ENCODE data around the gene LRP1. TPM values are rescaled to one million over a fixed set of nuclear protein-coding genes. Genes with fewer than 3 reads are reported as not detected.

Gene LRP1
- total and polyA plus RNA-seq, 2 of the 13 experiments (the other 11 are each of a cell fraction or from before 2014, with no cell fraction given), result 14.7 to 30.8 TPM

- TF ChIP-seq, protein P1, sequence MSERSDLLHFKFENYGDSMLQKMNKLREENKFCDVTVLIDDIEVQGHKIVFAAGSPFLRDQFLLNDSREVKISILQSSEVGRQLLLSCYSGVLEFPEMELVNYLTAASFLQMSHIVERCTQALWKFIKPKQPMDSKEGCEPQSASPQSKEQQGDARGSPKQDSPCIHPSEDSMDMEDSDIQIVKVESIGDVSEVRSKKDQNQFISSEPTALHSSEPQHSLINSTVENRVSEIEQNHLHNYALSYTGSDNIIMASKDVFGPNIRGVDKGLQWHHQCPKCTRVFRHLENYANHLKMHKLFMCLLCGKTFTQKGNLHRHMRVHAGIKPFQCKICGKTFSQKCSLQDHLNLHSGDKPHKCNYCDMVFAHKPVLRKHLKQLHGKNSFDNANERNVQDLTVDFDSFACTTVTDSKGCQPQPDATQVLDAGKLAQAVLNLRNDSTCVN (CRISPR knock-in tag; IDR thresholded peaks at IDR 0.05; ENCODE audit: borderline replicate concordance), result peak; percentile 20; the same call in 1 of the 2 replicates
- TF ChIP-seq TFDP1 (CRISPR knock-in tag; IDR thresholded peaks at IDR 0.05; ENCODE audit: borderline replicate concordance) (peak; percentile 37; the same call in 1 of the 2 replicates), GATA4 (IDR thresholded peaks at IDR 0.05; ENCODE audit: borderline replicate concordance, low read depth) (0 out of 2 replicates have a peak, but pooled peaks have one; percentile 58), ZSCAN9 (CRISPR knock-in tag; IDR thresholded peaks at IDR 0.05; ENCODE audit: borderline replicate concordance) (no peak), TCF7 (IDR thresholded peaks at IDR 0.05; ENCODE audit: low read depth) (peak; percentile 43; the same call in 1 of the 2 replicates), ZEB1 (IDR thresholded peaks at IDR 0.05; ENCODE audit: insufficient replicate concordance, low read depth) (peak; percentile 18), PHF8 (CRISPR knock-in tag; IDR thresholded peaks at IDR 0.05) (peak; percentile 73), KLF16 (CRISPR knock-in tag; IDR thresholded peaks at IDR 0.05) (peak in 1 of 2 experiments; percentile 47; a peak in 1 of 4 replicates), PAF1 (CRISPR knock-in tag; IDR thresholded peaks at IDR 0.05) (no peak), ZSCAN20 (CRISPR knock-in tag; IDR thresholded peaks at IDR 0.05; ENCODE audit: borderline replicate concordance) (no peak), ZNF333 (CRISPR knock-in tag; IDR thresholded peaks at IDR 0.05; ENCODE audit: borderline replicate concordance) (no peak), ZKSCAN1 (IDR thresholded peaks at IDR 0.05; ENCODE audit: low read length) (no peak), TRIM24 (CRISPR knock-in tag; IDR thresholded peaks at IDR 0.05) (no peak), JUND (CRISPR knock-in tag; IDR thresholded peaks at IDR 0.05) (0 out of 2 replicates have a peak, but pooled peaks have one; percentile 39), SIN3A (IDR thresholded peaks at IDR 0.05; ENCODE audit: borderline replicate concordance, low read depth, low read length) (peak; percentile 30; the same call in 1 of the 2 replicates), DNMT1 (CRISPR knock-in tag; IDR thresholded peaks at IDR 0.05) (no peak), MYNN (CRISPR knock-in tag; IDR thresholded peaks at IDR 0.05; ENCODE audit: low read depth) (no peak)
- TF ChIP-seq, protein P2, sequence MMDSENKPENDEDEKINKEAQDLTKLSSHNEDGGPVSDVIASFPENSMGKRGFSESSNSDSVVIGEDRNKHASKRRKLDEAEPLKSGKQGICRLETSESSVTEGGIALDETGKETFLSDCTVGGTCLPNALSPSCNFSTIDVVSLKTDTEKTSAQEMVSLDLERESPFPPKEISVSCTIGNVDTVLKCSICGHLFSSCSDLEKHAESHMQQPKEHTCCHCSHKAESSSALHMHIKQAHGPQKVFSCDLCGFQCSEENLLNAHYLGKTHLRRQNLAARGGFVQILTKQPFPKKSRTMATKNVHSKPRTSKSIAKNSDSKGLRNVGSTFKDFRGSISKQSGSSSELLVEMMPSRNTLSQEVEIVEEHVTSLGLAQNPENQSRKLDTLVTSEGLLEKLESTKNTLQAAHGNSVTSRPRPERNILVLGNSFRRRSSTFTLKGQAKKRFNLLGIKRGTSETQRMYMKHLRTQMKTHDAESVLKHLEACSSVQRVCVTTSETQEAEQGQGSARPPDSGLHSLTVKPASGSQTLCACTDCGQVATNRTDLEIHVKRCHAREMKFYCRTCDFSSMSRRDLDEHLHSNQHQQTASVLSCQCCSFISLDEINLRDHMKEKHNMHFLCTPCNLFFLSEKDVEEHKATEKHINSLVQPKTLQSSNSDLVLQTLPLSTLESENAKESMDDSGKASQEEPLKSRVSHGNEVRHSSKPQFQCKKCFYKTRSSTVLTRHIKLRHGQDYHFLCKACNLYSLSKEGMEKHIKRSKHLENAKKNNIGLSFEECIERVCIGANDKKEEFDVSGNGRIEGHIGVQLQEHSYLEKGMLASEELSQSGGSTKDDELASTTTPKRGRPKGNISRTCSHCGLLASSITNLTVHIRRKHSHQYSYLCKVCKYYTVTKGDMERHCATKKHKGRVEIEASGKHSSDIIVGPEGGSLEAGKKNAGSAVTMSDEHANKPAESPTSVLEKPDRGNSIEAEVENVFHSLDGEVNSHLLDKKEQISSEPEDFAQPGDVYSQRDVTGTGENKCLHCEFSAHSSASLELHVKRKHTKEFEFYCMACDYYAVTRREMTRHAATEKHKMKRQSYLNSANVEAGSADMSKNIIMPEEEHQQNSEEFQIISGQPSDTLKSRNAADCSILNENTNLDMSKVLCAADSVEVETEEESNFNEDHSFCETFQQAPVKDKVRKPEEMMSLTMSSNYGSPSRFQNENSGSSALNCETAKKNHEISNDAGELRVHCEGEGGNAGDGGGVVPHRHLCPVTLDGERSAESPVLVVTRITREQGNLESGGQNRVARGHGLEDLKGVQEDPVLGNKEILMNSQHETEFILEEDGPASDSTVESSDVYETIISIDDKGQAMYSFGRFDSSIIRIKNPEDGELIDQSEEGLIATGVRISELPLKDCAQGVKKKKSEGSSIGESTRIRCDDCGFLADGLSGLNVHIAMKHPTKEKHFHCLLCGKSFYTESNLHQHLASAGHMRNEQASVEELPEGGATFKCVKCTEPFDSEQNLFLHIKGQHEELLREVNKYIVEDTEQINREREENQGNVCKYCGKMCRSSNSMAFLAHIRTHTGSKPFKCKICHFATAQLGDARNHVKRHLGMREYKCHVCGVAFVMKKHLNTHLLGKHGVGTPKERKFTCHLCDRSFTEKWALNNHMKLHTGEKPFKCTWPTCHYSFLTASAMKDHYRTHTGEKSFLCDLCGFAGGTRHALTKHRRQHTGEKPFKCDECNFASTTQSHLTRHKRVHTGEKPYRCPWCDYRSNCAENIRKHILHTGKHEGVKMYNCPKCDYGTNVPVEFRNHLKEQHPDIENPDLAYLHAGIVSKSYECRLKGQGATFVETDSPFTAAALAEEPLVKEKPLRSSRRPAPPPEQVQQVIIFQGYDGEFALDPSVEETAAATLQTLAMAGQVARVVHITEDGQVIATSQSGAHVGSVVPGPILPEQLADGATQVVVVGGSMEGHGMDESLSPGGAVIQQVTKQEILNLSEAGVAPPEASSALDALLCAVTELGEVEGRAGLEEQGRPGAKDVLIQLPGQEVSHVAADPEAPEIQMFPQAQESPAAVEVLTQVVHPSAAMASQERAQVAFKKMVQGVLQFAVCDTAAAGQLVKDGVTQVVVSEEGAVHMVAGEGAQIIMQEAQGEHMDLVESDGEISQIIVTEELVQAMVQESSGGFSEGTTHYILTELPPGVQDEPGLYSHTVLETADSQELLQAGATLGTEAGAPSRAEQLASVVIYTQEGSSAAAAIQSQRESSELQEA (CRISPR knock-in tag; IDR thresholded peaks at IDR 0.05; ENCODE audit: not compliant biosample characterization), result no peak
These were observed at the start of gene LRP1 (continued) for GRCh38 chr12:57127726-57128518.

All from HepG2 (cell line).